ENCODE results near the gene SDHA.

The SDHA gene

GRCh38 chr5:217494-218456 is at the start of gene SDHA, which contains the start of gene CCDC127:
TSS of gene SDHA (plus strand) at chr5:218320. CDS start at chr5:218356, 36 bp downstream.
TSS of gene CCDC127 (minus strand) at chr5:218153. CDS start at chr5:216849, 1,304 bp downstream.
- DNase-seq = peak; percentile 71

DNA sequence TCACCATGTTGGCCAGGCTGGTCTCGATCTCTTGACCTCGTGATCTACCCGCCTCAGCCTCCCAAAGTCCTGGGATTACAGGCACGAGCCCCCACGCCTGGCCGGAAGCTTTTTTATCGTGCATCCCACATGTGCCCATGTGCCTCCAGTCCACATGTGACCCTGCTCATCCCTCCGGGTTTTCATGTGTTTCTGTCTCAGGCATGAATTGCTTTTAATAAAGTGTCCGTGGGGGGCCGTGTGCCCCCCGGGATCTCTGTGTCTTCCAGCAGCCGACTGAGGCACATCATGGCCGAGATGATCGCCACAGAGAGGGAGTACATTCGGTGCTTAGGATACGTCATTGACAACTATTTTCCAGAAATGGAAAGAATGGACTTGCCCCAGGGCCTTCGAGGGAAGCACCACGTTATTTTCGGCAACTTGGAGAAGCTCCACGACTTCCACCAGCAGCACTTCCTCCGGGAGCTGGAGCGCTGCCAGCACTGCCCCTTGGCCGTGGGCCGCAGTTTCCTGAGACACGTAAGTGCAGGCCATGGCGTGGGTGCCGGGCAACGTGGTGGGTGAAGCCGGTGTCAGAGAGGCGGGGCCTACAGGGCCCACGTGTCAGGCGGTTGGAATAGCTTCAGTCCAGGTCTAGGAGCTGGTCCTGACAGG is 48.9 kb upstream of the SDHA start:
- DNase-seq = no peak

DNA sequence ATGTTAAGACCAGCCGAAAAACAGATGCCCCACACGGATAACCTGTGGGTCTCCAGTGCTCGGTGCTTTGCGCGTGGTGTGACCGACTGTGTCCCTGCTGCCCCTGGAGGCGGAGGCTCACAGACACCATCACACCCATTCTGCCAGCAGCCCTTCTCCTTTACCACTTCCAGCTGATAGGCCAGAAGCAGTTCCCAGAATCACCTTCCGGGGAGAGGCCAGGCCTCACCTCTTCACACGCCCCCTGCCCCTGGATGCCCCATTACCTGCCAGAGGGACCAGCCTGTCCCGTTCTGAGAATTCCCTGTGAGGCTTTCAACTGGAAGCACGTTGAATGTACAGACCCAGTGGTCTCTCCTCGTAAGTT is 48.4 kb upstream of the SDHA start:
- no peak for DNase-seq

- no peak for DNase-seq
These were observed 46.9 kb upstream of the SDHA start for GRCh38 chr5:170971-171800.

- DNase-seq = no peak
These were observed 46.3 kb upstream of the SDHA start for GRCh38 chr5:171801-172331.

GRCh38 chr5:172421-172820 is 45.7 kb upstream of the SDHA start:
- DNase-seq = no peak

DNA sequence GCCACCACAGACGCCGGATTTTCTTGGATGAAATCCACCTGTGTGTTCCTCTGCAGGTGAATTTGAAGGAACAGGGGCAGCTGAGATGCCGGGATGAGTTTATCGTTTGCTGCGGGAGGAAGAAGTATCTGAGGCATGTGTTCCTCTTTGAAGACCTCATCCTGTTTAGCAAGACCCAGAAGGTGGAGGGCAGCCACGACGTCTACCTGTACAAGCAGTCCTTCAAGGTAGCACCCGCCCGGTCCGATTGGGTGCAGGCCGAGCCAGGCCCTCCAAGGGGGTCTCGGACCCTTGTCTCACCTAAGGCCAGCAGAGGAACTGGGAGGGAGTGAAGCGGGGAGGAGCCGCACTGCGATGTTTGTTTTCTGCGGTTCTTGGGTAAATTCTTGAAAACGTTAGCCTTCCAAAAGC is 45.3 kb upstream of the SDHA start:
- DNase-seq = no peak

GRCh38 chr5:173392-174290 is 44.5 kb upstream of the SDHA start:
- no peak for DNase-seq

DNA sequence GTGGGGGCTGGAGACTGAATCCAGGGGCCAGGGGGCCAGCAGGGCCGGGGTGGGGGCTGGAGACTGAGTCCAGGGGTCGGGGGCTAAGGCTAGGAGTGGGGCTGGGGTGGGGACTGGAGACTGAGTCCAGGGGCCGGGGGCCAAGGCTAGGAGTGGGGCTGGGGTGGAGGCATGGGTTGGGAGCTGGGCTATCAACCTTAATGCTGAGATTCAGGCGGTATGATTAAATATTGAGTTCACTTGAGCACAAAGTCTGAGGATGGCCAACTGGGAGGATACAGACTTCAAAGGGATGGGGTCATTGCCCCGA is 43.9 kb upstream of the SDHA start:
- no peak for DNase-seq

DNA sequence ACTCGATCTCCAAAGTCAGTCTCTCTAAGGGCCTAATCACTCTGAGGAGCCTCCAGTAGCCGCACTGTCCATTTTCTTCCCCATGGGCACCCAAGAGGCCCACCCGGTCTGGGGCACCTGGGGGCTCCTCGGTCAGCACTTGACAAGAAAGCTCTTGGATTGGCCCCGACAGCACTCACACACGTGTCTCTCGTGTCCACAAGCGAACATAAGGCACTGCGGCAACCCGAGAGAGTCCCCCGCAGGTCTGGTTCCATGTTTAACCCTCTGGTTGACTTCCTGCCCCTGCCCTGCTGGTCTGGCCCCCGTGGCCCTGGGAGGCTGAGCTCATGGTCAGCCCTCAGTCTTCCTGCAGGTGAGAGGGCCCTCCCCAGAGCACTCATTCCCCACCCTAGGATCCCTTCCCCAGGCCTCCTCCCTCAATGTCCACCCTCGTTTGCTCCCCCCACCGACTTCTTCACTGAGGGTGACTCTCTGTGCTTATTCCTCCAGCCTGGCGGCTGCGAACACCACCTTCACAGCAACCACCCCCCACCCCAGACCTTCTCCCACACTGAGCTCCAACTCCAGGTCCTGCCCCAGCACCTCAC is 43.1 kb upstream of the SDHA start:
- DNase-seq = no peak

DNA sequence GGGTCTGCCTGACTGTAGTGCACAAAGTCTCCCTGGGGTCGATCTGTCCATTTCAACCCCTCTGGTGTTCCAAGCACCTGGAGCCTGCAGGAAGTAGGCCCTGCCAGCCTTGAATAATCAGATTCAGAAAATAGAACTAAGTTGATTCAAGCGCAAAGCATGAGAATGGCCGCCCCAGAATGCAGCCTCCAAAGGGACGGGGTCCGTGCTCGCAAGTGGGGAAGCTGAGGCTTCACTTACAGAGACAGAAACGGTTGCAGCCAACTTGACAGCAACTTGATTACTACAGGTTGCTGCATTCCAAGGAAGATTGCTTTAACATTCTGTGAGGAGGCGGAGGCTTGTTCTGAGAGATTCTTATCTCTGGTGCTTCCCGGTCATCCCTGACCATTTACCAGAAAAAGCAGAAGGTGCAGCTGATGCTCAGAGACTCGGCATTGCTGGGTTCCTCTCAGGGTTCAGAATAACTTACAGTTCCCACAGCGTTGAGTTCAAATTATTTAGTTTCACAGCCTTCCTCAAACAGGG is 41.8 kb upstream of the SDHA start:
- DNase-seq = no peak

DNA sequence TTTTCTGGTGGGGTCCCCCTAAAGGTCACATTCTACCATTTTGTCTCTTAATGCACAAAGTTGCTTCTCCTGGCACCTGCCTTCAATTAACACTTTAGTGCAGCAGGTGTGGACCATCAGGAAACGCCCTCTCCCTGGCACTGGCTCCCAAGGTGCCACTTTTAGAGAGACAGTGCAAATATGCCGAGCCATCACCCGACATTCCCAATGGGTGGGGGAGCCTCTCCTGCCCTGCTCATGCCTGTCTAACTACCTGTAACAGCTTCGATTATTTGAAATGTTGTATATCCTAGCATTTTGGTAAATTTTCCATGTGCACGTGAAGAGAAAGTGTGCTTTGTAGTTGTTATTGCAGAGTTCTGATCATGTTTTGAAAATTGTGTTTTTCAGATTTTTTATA is 40.0 kb upstream of the SDHA start:
- DNase-seq = no peak

GRCh38 chr5:179401-179800 is 38.7 kb upstream of the SDHA start:
- DNase-seq = no peak

DNA sequence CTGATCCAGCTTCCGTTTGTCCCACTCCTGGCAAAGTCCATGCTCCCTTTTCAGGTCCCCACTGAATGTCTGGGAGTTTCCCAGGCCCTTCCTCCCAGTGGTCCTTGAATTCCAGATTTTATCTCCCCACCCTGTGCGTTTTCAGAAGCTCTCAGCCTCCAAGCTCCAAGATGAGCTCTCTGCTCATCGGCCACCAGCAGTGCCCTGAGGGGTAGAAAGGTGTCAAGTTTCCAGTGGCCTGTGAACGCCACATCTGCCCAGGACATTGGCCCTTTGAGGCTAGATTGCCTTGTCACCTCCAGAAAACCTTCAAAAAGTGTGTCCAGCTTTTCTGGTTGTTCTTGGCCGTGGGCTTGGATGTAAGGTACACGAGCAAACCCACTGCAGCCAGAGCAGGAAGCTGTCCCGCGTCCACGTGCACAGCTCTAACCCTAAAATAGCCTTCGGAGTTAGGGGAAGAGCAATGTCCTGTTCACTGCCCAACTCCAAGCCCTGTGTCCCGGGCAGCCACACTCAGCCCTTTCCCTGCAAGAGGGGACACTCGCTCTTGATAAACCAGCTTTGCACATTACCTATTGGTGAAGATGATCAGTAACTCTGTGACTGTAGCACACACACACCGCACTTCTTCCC is 37.7 kb upstream of the SDHA start:
- no peak for DNase-seq

GRCh38 chr5:181160-181559 is 37.0 kb upstream of the SDHA start:
- DNase-seq = no peak

DNA sequence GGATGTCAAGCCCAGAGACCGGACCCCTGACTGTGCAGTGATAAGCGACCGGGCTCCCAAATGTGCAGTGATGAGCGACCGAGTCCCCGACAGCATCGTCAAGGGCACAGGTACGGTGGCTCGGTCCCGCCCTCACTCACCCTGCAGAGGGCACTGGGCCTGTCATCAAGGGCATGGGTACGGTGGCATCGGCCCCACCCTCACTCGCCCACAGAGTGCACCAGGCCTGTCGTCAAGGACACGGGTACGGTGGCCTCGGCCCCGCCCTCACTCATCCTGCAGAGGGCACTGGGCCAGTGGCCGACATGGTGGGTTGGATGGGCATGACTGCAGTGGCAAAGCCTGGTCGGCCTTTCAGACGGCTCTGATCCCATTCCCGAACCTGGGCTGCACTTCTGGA is 36.6 kb upstream of the SDHA start:
- DNase-seq = no peak

- no peak for DNase-seq
These were observed 36.0 kb upstream of the SDHA start for GRCh38 chr5:182126-182525.

- no peak for DNase-seq
These were observed 33.6 kb upstream of the SDHA start for GRCh38 chr5:184471-184870.

DNA sequence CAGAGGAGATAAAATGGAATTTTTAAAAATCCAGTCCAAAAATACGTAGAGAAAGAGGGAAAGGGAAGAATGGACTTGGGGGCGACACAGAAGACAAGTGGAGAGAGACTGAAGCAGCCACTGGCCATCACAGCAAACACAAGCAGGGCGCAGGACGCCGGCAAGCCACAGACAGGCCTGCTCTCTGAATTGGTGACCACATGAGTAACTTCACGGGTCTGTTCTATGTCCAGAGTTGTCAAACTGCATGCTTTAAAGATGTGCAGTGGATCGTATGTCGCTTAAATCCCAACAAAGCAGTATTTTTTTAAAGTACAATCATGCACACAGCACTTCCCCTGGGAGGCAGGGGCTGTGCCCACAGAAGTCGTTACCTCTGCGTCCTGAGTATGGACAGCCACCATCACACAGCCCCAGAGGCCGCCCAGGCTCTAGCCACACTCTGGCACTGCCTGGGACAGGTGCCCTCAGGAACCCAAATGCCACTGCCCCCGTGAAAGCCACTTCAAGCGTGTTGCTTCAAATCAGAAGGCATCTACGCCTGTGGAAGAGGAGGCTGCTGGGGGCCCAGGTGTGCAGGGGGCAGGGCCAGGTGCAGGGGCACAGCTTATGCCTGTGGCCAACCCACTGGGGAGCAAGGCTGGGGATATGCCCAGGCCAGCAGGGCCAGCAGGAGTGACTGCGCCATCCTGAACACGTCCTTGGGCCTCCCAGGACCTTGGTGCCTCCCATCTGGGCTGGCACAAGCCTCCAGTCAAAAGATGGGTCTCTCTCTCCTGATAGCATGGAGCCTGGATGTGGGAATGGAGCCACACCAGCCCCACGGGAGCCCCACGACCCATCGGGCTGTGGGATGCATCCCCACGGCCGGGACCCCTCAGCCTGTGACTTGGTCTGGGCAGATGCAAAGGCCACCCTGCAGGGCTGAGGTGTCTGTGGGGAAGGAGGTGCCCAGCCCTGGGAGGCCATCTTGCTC is 32.7 kb upstream of the SDHA start:
- DNase-seq = no peak

All from NCI-H226 (cell line).